Stimulated activated CD4-positive, alpha-beta T cell treated with anti-CD3 and anti-CD28 coated beads, Interleukin-2, amount 100 ng/mL, for 48 hours (primary cell): ENCODE results near the gene SLIT3.
A peak's percentile ranks its signal among the peaks of the same experiment; 100 is the strongest.
"Not testable (repeated sequence)": the region's sequence is repeated elsewhere in the genome, so short reads cannot be mapped to it uniquely, and the experiment has no call there.

Experiments used
- DNase-seq, 2 donors: peaks; one replicate each; pipeline ENCODE4 v3.0.0-alpha.2; 2020

Gene SLIT3

GRCh38 chr5:168749391-168750100 is 551.4 kb downstream of the SLIT3 start:
- no peak for DNase-seq

GRCh38 chr5:168747987-168748777 is 552.8 kb downstream of the SLIT3 start:
- DNase-seq: peak; percentile 45 to 65

- no peak for DNase-seq
Observed at GRCh38 chr5:168746893-168747640, 553.9 kb downstream of the SLIT3 start.

- DNase-seq: not testable (repeated sequence)
Observed at GRCh38 chr5:168746126-168746892, 554.6 kb downstream of the SLIT3 start.

- no peak for DNase-seq
Observed at GRCh38 chr5:168743617-168744016, 557.3 kb downstream of the SLIT3 start.

- not testable (repeated sequence) for DNase-seq
Observed at GRCh38 chr5:168742311-168742710, 558.6 kb downstream of the SLIT3 start.

- DNase-seq: no peak
Observed at GRCh38 chr5:168740811-168741213, 560.1 kb downstream of the SLIT3 start.

GRCh38 chr5:168740092-168740800 is 560.7 kb downstream of the SLIT3 start:
- DNase-seq: no peak

GRCh38 chr5:168737066-168737465 is 563.9 kb downstream of the SLIT3 start:
- DNase-seq: no peak

GRCh38 chr5:168736281-168736831 is 564.6 kb downstream of the SLIT3 start:
- DNase-seq: no peak

- DNase-seq: no peak
Observed at GRCh38 chr5:168734620-168735300, 566.2 kb downstream of the SLIT3 start.

GRCh38 chr5:168734119-168734518 is 566.8 kb downstream of the SLIT3 start:
- DNase-seq: no peak

- no peak for DNase-seq
Observed at GRCh38 chr5:168728546-168729211, 572.3 kb downstream of the SLIT3 start.

GRCh38 chr5:168727547-168727946 is 573.4 kb downstream of the SLIT3 start:
- no peak for DNase-seq

GRCh38 chr5:168726342-168726741 is 574.6 kb downstream of the SLIT3 start:
- DNase-seq: no peak

GRCh38 chr5:168724227-168724626 is 576.7 kb downstream of the SLIT3 start:
- no peak for DNase-seq

GRCh38 chr5:168723037-168723436 is 577.9 kb downstream of the SLIT3 start:
- DNase-seq: no peak

- no peak for DNase-seq
Observed at GRCh38 chr5:168721966-168722365, 579.0 kb downstream of the SLIT3 start.

- no peak for DNase-seq
Observed at GRCh38 chr5:168721002-168721753, 579.8 kb downstream of the SLIT3 start.

GRCh38 chr5:168720575-168720974 is 580.4 kb downstream of the SLIT3 start:
- no peak for DNase-seq
